ENCODE measurements around the gene CWC27.
"Not testable (repeated sequence)": the region's sequence is repeated elsewhere in the genome, so short reads cannot be mapped to it uniquely, and the experiment has no call there.

The CWC27 gene

GRCh38 chr5:64840958-64841357 is 72.2 kb downstream of the CWC27 start:
- DNase-seq: no peak

- no peak for DNase-seq
These were observed 85.0 kb downstream of the CWC27 start for GRCh38 chr5:64853777-64854176.

GRCh38 chr5:64854855-64855254 is 86.1 kb downstream of the CWC27 start:
- DNase-seq: no peak

- DNase-seq: no peak
These were observed 91.2 kb downstream of the CWC27 start for GRCh38 chr5:64859881-64860280.

GRCh38 chr5:64861281-64861680 is 92.6 kb downstream of the CWC27 start:
- DNase-seq: no peak

- no peak for DNase-seq
These were observed 95.4 kb downstream of the CWC27 start for GRCh38 chr5:64864171-64864570.

- no peak for DNase-seq
These were observed 96.9 kb downstream of the CWC27 start for GRCh38 chr5:64865662-64866061.

- no peak for DNase-seq
These were observed 100.7 kb downstream of the CWC27 start for GRCh38 chr5:64869419-64869818.

GRCh38 chr5:64872044-64872443 is 103.3 kb downstream of the CWC27 start:
- DNase-seq: no peak

GRCh38 chr5:64873441-64873840 is 104.7 kb downstream of the CWC27 start:
- no peak for DNase-seq

GRCh38 chr5:64874753-64875152 is 106.0 kb downstream of the CWC27 start:
- no peak for DNase-seq

- DNase-seq: no peak
These were observed 107.5 kb downstream of the CWC27 start for GRCh38 chr5:64876203-64876602.

- DNase-seq: no peak
These were observed 112.1 kb downstream of the CWC27 start for GRCh38 chr5:64880821-64881220.

GRCh38 chr5:64883912-64884311 is 115.2 kb downstream of the CWC27 start:
- no peak for DNase-seq

- DNase-seq: no peak
These were observed 115.8 kb downstream of the CWC27 start for GRCh38 chr5:64884541-64884940.

GRCh38 chr5:64887910-64888309 is 119.2 kb downstream of the CWC27 start:
- no peak for DNase-seq

- DNase-seq: no peak
These were observed 127.0 kb downstream of the CWC27 start for GRCh38 chr5:64895748-64896147.

- DNase-seq: no peak
These were observed 131.1 kb downstream of the CWC27 start for GRCh38 chr5:64899838-64900237.

GRCh38 chr5:64900618-64901017 is 131.9 kb downstream of the CWC27 start:
- no peak for DNase-seq

GRCh38 chr5:64907399-64907798 is 138.7 kb downstream of the CWC27 start:
- not testable (repeated sequence) for DNase-seq

GRCh38 chr5:64914396-64914795 is 145.7 kb downstream of the CWC27 start:
- no peak for DNase-seq

- no peak for DNase-seq
These were observed 149.4 kb downstream of the CWC27 start for GRCh38 chr5:64918083-64918482.

GRCh38 chr5:64921386-64921785 is 152.7 kb downstream of the CWC27 start:
- no peak for DNase-seq

- DNase-seq: no peak
These were observed 154.5 kb downstream of the CWC27 start for GRCh38 chr5:64923151-64923685.

GRCh38 chr5:64925123-64925522 is 156.4 kb downstream of the CWC27 start:
- DNase-seq: no peak

GRCh38 chr5:64929833-64930232 is 161.1 kb downstream of the CWC27 start:
- DNase-seq: no peak

All from NCI-H526 treated with DMSO at 0.1 percent for 48 hours (cell line).